ENCODE data around the gene OR2AT4.
A peak's percentile ranks its signal among the peaks of the same experiment; 100 is the strongest.

Gene OR2AT4

GRCh38 chr11:75096456-75097172 lies at the start of gene OR2AT4:
Gene OR2AT4, minus strand, starts transcription at chr11:75096876.
- in situ Hi-C loops (cut with MboI; ENCODE audit: low pct_unique_long_range_greater_than_20kb, low sequenced_read_pairs), result no loop called here

GRCh38 chr11:75145972-75146519 lies 49.4 kb upstream of the OR2AT4 start:
- in situ Hi-C loops (cut with MboI; ENCODE audit: low pct_unique_long_range_greater_than_20kb, low sequenced_read_pairs), result no loop called here
- no peak for DNase-seq

More at GRCh38 chr11:75096456-75097172, at the start of gene OR2AT4:
- DNase-seq, result no peak

- in situ Hi-C loops (cut with MboI; ENCODE audit: low pct_unique_long_range_greater_than_20kb, low sequenced_read_pairs), result no loop called here
Observed at GRCh38 chr11:75145196-75145971, 48.7 kb upstream of the OR2AT4 start.

GRCh38 chr11:75144716-75145014 lies 48.0 kb upstream of the OR2AT4 start:
- no peak for DNase-seq
- in situ Hi-C loops (cut with MboI; ENCODE audit: low pct_unique_long_range_greater_than_20kb, low sequenced_read_pairs), result no loop called here

More at GRCh38 chr11:75145196-75145971, 48.7 kb upstream of the OR2AT4 start:
- no peak for DNase-seq

- DNase-seq, result no peak
- in situ Hi-C loops (cut with MboI; ENCODE audit: low pct_unique_long_range_greater_than_20kb, low sequenced_read_pairs), result no loop called here
Observed at GRCh38 chr11:75143420-75143731, 46.7 kb upstream of the OR2AT4 start.

- in situ Hi-C loops (cut with MboI; ENCODE audit: low pct_unique_long_range_greater_than_20kb, low sequenced_read_pairs), result no loop called here
- DNase-seq, result peak; percentile 95
Observed at GRCh38 chr11:75142714-75143419, 46.2 kb upstream of the OR2AT4 start.

GRCh38 chr11:75141166-75141565 lies 44.5 kb upstream of the OR2AT4 start:
- in situ Hi-C loops (cut with MboI; ENCODE audit: low pct_unique_long_range_greater_than_20kb, low sequenced_read_pairs), result no loop called here
- no peak for DNase-seq

- DNase-seq, result peak; percentile 61
Observed at GRCh38 chr11:75140269-75141138, 43.8 kb upstream of the OR2AT4 start.

GRCh38 chr11:75135651-75136050 lies 39.0 kb upstream of the OR2AT4 start:
- no peak for DNase-seq
- in situ Hi-C loops (cut with MboI; ENCODE audit: low pct_unique_long_range_greater_than_20kb, low sequenced_read_pairs), result no loop called here

More at GRCh38 chr11:75140269-75141138, 43.8 kb upstream of the OR2AT4 start:
- in situ Hi-C loops (cut with MboI; ENCODE audit: low pct_unique_long_range_greater_than_20kb, low sequenced_read_pairs), result no loop called here

GRCh38 chr11:75135021-75135650 lies 38.5 kb upstream of the OR2AT4 start:
- in situ Hi-C loops (cut with MboI; ENCODE audit: low pct_unique_long_range_greater_than_20kb, low sequenced_read_pairs), result no loop called here
- DNase-seq, result no peak

- in situ Hi-C loops (cut with MboI; ENCODE audit: low pct_unique_long_range_greater_than_20kb, low sequenced_read_pairs), result no loop called here
- DNase-seq, result no peak
Observed at GRCh38 chr11:75133976-75134375, 37.3 kb upstream of the OR2AT4 start.

GRCh38 chr11:75132080-75132479 lies 35.4 kb upstream of the OR2AT4 start:
- in situ Hi-C loops (cut with MboI; ENCODE audit: low pct_unique_long_range_greater_than_20kb, low sequenced_read_pairs), result no loop called here
- DNase-seq, result no peak

GRCh38 chr11:75126564-75126963 lies 29.9 kb upstream of the OR2AT4 start:
- no peak for DNase-seq
- in situ Hi-C loops (cut with MboI; ENCODE audit: low pct_unique_long_range_greater_than_20kb, low sequenced_read_pairs), result no loop called here

GRCh38 chr11:75118577-75118976 lies 21.9 kb upstream of the OR2AT4 start:
- in situ Hi-C loops (cut with MboI; ENCODE audit: low pct_unique_long_range_greater_than_20kb, low sequenced_read_pairs), result no loop called here
- DNase-seq, result no peak

- no peak for DNase-seq
- in situ Hi-C loops (cut with MboI; ENCODE audit: low pct_unique_long_range_greater_than_20kb, low sequenced_read_pairs), result no loop called here
Observed at GRCh38 chr11:75114465-75114864, 17.8 kb upstream of the OR2AT4 start.

- no peak for DNase-seq
- in situ Hi-C loops (cut with MboI; ENCODE audit: low pct_unique_long_range_greater_than_20kb, low sequenced_read_pairs), result no loop called here
Observed at GRCh38 chr11:75113030-75113429, 16.4 kb upstream of the OR2AT4 start.

GRCh38 chr11:75112200-75112599 lies 15.5 kb upstream of the OR2AT4 start:
- DNase-seq, result no peak
- in situ Hi-C loops (cut with MboI; ENCODE audit: low pct_unique_long_range_greater_than_20kb, low sequenced_read_pairs), result no loop called here

- in situ Hi-C loops (cut with MboI; ENCODE audit: low pct_unique_long_range_greater_than_20kb, low sequenced_read_pairs), result no loop called here
- no peak for DNase-seq
Observed at GRCh38 chr11:75107187-75107586, 10.5 kb upstream of the OR2AT4 start.
